ENCODE data around the gene MME.

MME gene

DNA sequence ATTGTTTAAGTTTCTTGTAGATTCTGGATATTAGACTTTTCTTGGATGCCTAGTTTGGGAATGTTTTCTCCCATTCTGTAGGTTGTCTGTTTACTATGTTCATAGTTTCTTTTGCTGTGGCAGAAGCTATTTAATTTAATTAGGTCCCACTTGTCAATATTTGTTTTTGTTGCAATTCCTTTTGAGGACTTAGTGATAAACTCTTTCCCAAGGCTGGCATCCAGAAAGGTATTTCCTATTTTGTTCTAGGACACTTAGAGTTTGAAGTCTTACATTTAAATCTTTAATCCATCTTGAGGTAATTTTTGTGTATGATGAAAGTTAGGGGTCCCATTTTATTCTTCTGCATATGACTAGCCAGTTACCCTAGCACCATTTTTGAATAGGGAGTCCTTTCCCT, 54.9 kb downstream of the MME start:
- no peak for DNase-seq (ENCODE audit: low read depth in 1 of 2, low spot score in 1 of 2)

GRCh38 chr3:155138677-155139076, 58.6 kb downstream of the MME start:
- no peak for DNase-seq (ENCODE audit: low read depth in 1 of 2, low spot score in 1 of 2)

DNA sequence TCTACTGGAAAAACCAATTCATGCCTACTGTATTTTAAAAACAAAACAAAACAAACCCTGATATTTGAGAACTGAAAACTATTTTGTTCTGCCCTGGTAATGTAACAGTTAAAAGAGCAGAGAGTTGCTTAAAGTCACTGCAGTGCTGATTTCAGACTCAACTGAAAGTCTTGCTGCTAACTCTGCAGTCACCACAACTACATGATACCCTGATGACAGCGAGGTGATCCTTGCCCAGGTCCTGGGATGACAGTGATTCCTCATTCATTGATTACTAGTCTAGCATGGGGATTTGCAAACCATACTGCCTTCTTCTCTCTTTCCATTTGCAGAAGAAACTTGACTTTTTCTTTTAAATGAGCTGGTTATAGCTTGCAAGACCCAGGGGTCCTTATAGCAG, 67.5 kb downstream of the MME start:
- DNase-seq (ENCODE audit: low read depth in 1 of 2, low spot score in 1 of 2) = no peak

DNA sequence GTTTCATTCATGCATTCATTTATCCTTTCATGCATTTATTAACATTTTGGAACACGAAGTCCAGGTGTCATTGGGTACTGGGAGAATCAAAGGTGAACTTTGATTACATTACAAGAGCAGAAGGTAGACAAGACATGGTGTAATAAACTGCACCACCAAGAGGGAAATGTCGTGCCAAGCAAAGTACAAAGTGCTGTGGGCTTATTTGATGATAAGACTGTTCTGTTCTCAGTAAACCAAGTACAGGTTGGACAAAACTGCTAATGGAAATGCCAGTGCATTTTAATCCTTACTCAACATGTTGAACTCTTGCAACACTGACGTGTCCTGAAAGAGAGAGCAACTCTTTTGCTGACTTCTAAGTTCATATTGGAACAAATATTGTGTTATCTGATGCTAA, 69.4 kb downstream of the MME start:
- DNase-seq (ENCODE audit: low read depth in 1 of 2, low spot score in 1 of 2) = no peak

GRCh38 chr3:155153242-155154186, 73.4 kb downstream of the MME start:
- DNase-seq (ENCODE audit: low read depth in 1 of 2, low spot score in 1 of 2) = no peak

- DNase-seq (ENCODE audit: low read depth in 1 of 2, low spot score in 1 of 2) = no peak
Observed at GRCh38 chr3:155154255-155154654, 74.1 kb downstream of the MME start.

DNA sequence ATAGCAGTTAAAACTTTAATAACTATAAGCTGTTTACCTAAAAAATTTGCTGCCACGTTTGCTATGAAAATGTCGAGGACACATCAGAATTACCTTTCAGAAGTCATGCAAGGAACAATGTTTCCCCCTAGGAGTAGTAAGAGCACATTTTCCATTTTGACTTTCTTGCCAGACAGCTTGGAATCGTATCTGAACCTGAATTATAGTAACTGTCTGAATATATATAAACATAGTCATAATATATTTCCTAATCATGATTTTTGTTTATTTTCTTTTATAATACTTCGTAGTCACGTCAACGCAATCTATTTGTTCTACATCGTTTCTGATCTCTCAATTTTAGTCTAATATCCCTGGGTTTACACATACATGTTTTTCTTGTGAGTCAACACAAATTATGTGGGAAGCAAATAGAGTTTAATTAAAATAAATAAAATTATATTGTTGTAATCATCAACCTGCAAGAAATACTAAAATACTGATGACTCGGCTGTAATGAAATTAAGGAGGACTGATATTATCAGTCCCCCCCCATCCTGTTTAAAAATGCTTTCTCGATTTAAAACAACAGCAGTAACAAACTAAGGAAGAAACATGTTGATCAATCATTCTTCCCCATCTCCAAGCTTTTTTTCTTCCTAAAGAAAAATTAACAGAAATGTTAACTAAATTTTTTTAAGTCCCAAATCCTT, 78.4 kb downstream of the MME start:
- no peak for DNase-seq (ENCODE audit: low read depth in 1 of 2, low spot score in 1 of 2)

DNA sequence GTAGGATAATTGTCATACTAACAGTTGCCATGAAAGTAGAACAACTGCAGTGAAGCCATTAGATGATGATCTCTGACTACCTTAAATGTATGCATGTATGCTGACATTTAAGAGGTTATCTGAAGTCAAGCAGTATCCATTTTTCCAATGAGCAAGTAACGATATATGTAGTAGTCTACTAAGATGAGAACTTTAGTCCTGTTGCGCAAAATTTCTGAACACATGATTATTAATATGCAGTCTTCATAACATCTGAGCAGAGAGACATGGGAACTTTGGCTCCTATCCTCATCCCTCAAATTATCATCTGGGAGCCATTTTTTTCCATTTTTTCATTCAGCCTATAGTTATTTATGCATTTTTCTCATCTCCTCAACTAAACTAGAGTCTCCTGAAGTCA, 79.2 kb downstream of the MME start:
- DNase-seq (ENCODE audit: low read depth in 1 of 2, low spot score in 1 of 2) = no peak

DNA sequence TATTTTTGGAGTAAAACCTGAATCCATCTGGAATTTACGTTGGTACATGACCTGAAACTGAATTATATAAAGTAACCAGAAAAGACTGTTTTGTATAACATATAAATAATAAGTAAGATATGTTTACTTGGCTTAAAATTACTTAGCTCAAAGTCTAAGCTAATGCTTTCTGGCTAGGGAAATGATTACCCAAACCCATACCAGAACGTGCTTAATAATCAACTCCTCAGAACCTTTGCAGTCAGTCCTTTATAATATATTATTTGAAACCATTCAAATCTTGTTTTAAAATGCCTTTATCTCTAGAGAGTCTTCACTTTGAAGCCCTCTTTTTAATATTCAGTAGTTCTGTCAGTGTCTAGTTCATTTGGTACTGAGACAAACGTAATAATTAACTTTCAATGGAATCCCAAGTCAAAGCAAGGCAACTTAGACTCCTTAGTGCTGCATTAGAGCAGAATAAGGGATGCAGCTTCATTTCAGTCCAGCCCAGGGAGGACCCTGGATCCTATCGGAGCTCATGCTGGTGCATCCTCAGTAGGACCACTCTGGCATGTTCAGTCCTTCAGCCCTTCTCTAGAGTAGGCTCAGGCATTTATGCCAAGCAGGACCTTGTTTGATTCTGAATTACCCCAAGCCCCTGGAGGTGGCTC, 81.6 kb downstream of the MME start:
- no peak for DNase-seq (ENCODE audit: low read depth in 1 of 2, low spot score in 1 of 2)

DNA sequence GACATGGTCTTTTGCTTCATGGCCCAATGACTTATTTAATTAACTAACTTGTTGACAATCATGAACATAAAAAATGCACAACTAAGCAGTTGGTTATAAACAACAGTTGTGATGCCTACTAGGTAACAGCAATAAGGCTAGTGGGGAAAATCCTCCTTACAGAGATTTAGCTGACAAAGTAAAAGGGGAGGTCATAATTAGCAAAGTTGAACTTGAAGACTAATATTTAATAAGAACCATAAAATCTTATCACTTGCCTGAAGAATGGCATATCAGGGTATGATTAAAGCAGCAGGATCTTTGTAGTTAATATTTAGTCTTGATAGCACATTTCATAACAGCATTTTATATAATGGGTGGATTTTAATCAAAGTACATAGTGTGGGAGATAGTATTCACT, 84.2 kb downstream of the MME start:
- no peak for DNase-seq (ENCODE audit: low read depth in 1 of 2, low spot score in 1 of 2)

DNA sequence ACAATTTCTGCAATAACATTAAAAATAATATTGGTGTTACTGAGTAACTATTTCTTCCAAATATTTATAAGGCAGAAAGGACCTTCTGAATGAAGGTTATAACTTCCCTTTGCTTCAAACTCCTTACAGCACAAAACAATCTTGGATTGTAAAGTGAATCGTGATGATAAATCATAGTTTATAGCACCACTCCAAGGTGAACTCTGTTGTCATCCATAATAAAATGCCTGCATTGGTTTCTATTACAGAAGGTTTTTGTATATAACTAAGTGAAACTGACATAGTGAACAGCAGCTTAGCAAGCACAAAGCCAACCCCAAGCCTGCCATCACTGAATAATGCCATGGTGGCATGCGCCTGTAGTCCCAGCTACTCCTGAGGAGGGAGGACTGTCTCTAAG, 86.3 kb downstream of the MME start:
- DNase-seq (ENCODE audit: low read depth in 1 of 2, low spot score in 1 of 2) = no peak

- no peak for DNase-seq (ENCODE audit: low read depth in 1 of 2, low spot score in 1 of 2)
Observed at GRCh38 chr3:155169197-155169596, 89.1 kb downstream of the MME start.

- no peak for DNase-seq (ENCODE audit: low read depth in 1 of 2, low spot score in 1 of 2)
Observed at GRCh38 chr3:155173771-155174170, 93.7 kb downstream of the MME start.

- no peak for DNase-seq (ENCODE audit: low read depth in 1 of 2, low spot score in 1 of 2)
Observed at GRCh38 chr3:155178810-155179436, 98.8 kb downstream of the MME start.

GRCh38 chr3:155179437-155179827, 99.3 kb downstream of the MME start:
- no peak for DNase-seq (ENCODE audit: low read depth in 1 of 2, low spot score in 1 of 2)

- no peak for DNase-seq (ENCODE audit: low read depth in 1 of 2, low spot score in 1 of 2)
Observed at GRCh38 chr3:155179966-155180757, 100.0 kb downstream of the MME start.

DNA sequence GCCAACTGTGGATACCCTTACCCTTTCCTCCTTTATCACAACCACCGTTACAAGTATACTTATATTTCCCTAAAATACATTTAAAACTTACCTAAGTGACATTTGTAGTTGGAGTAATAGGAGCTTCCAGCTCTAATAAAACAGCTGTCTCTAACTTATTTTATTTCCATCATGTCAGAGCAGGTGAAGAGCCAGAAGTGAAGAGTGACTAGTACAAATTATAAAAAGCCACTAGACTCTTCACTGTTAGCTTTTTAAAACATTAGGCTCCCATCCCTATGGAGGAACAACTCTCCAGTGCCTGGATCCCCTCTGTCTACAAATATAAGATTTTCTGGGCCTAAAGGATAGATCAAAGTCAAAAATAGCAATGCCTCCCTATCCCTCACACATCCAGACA, 102.3 kb downstream of the MME start:
- no peak for DNase-seq (ENCODE audit: low read depth in 1 of 2, low spot score in 1 of 2)

DNA sequence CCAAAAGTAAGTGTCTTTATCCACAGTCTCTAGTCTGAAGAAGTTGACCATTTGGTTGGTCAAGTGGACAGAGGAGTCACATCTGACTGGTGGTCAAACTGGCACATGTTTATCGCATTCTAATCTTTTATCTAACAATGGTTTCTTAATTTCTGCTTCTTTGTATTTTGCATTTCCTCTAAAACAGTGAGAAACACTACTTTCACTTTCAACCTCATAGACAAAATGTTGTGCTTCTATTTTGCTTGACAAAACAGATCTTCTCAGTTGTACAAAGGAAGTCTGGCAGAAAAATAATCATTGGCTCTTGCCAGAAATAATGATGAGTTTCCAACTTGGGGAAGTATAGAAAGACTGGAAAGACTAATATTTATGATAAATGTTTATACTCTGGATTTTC, 103.9 kb downstream of the MME start:
- DNase-seq (ENCODE audit: low read depth in 1 of 2, low spot score in 1 of 2) = no peak

DNA sequence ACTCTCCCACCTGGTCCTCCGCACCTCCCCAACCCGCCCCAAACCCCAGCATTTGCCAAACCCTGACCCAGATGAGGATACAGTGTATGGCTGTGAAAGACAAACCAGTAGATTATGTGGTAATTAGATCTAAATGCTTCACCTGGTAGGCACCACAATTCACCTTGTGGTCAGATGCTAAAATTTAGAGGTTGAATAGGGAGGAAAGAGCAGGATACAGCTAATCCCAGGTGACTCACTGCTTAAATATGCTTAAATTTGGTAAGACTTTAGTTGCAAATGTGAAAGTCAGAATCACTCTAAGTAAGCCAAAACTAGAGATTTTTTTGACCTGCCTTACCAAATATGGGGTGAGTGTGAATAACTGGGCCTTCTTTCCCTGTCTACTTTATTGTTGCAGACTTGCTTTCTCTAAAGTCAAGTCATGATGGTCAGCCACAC, 105.5 kb downstream of the MME start:
- DNase-seq (ENCODE audit: low read depth in 1 of 2, low spot score in 1 of 2) = no peak

GRCh38 chr3:155188031-155188430, 107.9 kb downstream of the MME start:
- no peak for DNase-seq (ENCODE audit: low read depth in 1 of 2, low spot score in 1 of 2)

DNA sequence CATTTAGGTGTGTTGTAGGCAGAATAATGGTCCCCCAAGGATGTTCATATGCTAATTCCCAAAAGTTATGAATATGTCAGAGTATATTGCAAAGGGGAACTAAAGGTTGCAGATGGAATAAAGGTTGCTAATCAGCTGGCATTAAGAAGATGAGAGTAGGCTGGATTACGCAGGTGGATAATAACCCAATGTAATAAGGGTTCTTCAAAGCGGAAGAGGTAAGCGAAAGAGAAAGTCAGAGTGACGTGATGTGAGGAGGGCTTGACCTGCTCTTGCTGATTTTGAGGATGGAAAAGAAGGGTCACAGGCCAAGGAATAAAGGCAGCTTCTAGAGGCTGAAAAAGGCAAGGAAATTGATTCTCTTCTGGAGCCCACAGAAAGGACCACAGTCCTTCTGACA, 109.4 kb downstream of the MME start:
- DNase-seq (ENCODE audit: low read depth in 1 of 2, low spot score in 1 of 2) = no peak

Data from activated T-helper 1 cell treated with anti-CD3 and anti-CD28 coated beads, Interleukin-2, amount 50 U/mL, for 16 hours (primary cell).